Stomach (tissue), 9 donors: Measurements from ENCODE around the gene TMPRSS3. TPM values are rescaled to one million over a fixed set of nuclear protein-coding genes. Genes with fewer than 3 reads are reported as not detected.

ENCODE experiments used
- DNase-seq, 2 donors: peaks; one replicate each; pipeline versions ENCODE4 v3.0.0 to v3.0.0-alpha.2; 2013 to 2019
- H3K27ac ChIP-seq, 5 donors: fragments of 200-600 bp in 4 of 5; sonication (generic) in 4 of 5; one replicate each; pipeline ENCODE4 v1.5.1; 2013 to 2019; ENCODE audit warnings: mild to moderate bottlenecking in 1 of 5, moderate library complexity in 1 of 5
- H3K27me3 ChIP-seq, 3 donors: fragments of 200-600 bp; sonication (generic); one replicate each; pipeline ENCODE4 v1.5.1; 2017 to 2019; ENCODE audit warnings: mixed run types in 1 of 3
- H3K36me3 ChIP-seq, 4 donors: fragments of 200-600 bp; sonication (generic); 1 replicate in 3 of 4; 2 replicates in 1 of 4; pipeline ENCODE4 v1.5.1; 2016 to 2019
- H3K4me1 ChIP-seq, 4 donors: fragments of 200-600 bp; sonication (generic); one replicate each; pipeline ENCODE4 v1.5.1; 2016 to 2019
- H3K4me3 ChIP-seq, 4 donors: fragments of 200-600 bp; sonication (generic) in 3 of 4; one replicate each; pipeline ENCODE4 v1.5.1; 2016 to 2019; ENCODE audit warnings: mild to moderate bottlenecking in 1 of 4
- H3K9me3 ChIP-seq, 4 donors: fragments of 200-600 bp; sonication (generic); one replicate each; pipeline ENCODE4 v1.5.1; 2016 to 2019
- EP300 ChIP-seq: sonication (generic); formaldehyde crosslinking; IDR thresholded peaks from one replicate; pipeline ENCODE4 v1.6.1; 2017; ENCODE audit warnings: antibody characterized with exemption
- POLR2A ChIP-seq, 4 donors: fragments of 450-650 bp; IDR thresholded peaks; one replicate each; pipeline ENCODE4 v1.6.1; 2016; ENCODE audit warnings: antibody characterized with exemption in 4 of 4, control low read depth in 2 of 4, mild to moderate bottlenecking in 1 of 4, moderate library complexity in 1 of 4
- POLR2AphosphoS5 ChIP-seq, 3 donors: sonication (generic); formaldehyde crosslinking; IDR thresholded peaks; one replicate each; pipeline ENCODE4 v1.6.1; 2016; ENCODE audit warnings: antibody characterized with exemption in 3 of 3
- WGBS, 5 donors: extraction: QIAGEN DNeasy Blood & Tissue Kit in 3 of 5; methylation state at CpG; one replicate each; pipeline versions ENCODE4 v1.1.5 to v1.1.7; 2013 to 2018; 5-methylcytosine and 5-hydroxymethylcytosine counted together
- intact Hi-C: fragments of 100-400 bp; cut with DNase I; formaldehyde crosslinking; loops from one replicate; pipeline ENCODE4 v1.15.1; 2023; ENCODE audit warnings: low total_unique reads
- polyA plus RNA-seq, 3 donors: library from polyadenylated mRNA; stranded (reverse); fragments of 200-250 nt; gene quantifications; one replicate each; pipeline ENCODE4 v1.2.3, GENCODE V29; 2013
- total RNA-seq, 5 donors: library from RNA; depleted of rRNA; stranded (reverse); fragments of >200 nt; gene quantifications; one replicate each; pipeline versions ENCODE4 v1.1.0 to v1.2.3, GENCODE V29; 2014 to 2016
- TF ChIP-seq, protein P1 (sequence below), 7 experiments: fragments of 450-650 bp in 4 of 7; fragments of 200-600 bp in 3 of 7; sonication (generic) in 3 of 7; IDR thresholded peaks; one replicate each; pipeline ENCODE4 v1.5.1; 2016 to 2019; ENCODE audit warnings: antibody characterized with exemption in 7 of 7, control low read depth in 2 of 7, mild to moderate bottlenecking in 1 of 7
- donor health status: healthy with polysubstance abuse.
- donor health status: Bipolar disorder and iron deficiency.
- donor health status: healthy.

The TMPRSS3 gene
- total and polyA plus RNA-seq, 8 donors, result 0.45 to 37.9 (median 3.9) TPM; not detected in 1

DNA sequence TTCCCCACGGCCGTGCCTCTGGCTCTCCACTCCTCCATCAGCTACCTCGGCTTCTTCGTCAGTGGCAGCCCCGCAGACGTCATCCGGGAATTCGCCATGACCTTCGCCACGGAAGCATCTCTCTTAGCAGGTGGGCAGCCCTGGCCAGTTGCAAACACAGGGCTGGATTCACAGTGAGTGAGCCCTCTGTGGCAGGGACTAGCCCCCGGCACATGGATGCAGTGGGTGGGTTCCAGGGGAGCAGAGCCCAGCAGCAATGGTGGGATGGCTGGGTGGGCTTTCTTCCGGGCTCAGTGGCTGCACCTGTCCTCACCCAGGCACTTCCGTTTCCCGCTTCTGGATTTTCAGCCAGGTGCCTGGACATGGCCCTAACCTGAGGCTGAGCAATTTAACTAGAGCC lies 17.2 kb upstream of the TMPRSS3 start:
- H3K27ac ChIP-seq, result no peak overlapping the region
- H3K4me3 ChIP-seq, result no peak overlapping the region
- intact Hi-C loops, result no loop called here
- no peaks in the 10 kb centered on the region for H3K36me3 ChIP-seq
- H3K9me3 ChIP-seq, result no peaks in the 10 kb centered on the region
- DNase-seq, result no peak
- WGBS, 5 donors, result 78 to 91% (median 89%) methylated on average over 13 to 14 of the region's 14 CpGs
- peaks cover 0 to 44% (median 0%) of the 10 kb centered on the region in 3 donors for H3K27me3 ChIP-seq
- no peak for TF ChIP-seq EP300
- peaks cover 0 to 7% (median 2%) of the 10 kb centered on the region in 4 donors for H3K4me1 ChIP-seq

GRCh38 chr21:42412636-42412933 lies 16.7 kb upstream of the TMPRSS3 start:
- Histone ChIP-seq H3K4me3 (no peak overlapping the region), H3K36me3 (no peaks in the 10 kb centered on the region), H3K27ac (no peak overlapping the region), H3K4me1 (peaks cover 0 to 7% (median 2%) of the 10 kb centered on the region in 4 donors), H3K9me3 (no peaks in the 10 kb centered on the region), H3K27me3 (peaks cover 0 to 44% (median 0%) of the 10 kb centered on the region in 3 donors)
- WGBS, 5 donors, result 81 to 84% (median 82%) methylated on average over 5 of the region's 5 CpGs
- intact Hi-C loops, result no loop called here
- TF ChIP-seq POLR2AphosphoS5 (IDR thresholded peaks at IDR 0.05) (no peak), POLR2A (IDR thresholded peaks at IDR 0.05) (no peak), EP300 (no peak)
- TF ChIP-seq, protein P1, sequence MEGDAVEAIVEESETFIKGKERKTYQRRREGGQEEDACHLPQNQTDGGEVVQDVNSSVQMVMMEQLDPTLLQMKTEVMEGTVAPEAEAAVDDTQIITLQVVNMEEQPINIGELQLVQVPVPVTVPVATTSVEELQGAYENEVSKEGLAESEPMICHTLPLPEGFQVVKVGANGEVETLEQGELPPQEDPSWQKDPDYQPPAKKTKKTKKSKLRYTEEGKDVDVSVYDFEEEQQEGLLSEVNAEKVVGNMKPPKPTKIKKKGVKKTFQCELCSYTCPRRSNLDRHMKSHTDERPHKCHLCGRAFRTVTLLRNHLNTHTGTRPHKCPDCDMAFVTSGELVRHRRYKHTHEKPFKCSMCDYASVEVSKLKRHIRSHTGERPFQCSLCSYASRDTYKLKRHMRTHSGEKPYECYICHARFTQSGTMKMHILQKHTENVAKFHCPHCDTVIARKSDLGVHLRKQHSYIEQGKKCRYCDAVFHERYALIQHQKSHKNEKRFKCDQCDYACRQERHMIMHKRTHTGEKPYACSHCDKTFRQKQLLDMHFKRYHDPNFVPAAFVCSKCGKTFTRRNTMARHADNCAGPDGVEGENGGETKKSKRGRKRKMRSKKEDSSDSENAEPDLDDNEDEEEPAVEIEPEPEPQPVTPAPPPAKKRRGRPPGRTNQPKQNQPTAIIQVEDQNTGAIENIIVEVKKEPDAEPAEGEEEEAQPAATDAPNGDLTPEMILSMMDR (IDR thresholded peaks at IDR 0.05), result no peak
- no peak for DNase-seq

GRCh38 chr21:42411891-42412635 lies 16.2 kb upstream of the TMPRSS3 start:
- Histone ChIP-seq H3K9me3 (no peaks in the 10 kb centered on the region), H3K4me1 (peaks cover 0 to 7% (median 2%) of the 10 kb centered on the region in 4 donors), H3K27ac (no peak overlapping the region), H3K27me3 (peaks cover 0 to 48% (median 0%) of the 10 kb centered on the region in 3 donors), H3K4me3 (no peak overlapping the region), H3K36me3 (no peaks in the 10 kb centered on the region)
- DNase-seq, result no peak
- WGBS, 5 donors, result 56 to 75% (median 70%) methylated on average over 17 to 21 of the region's 21 CpGs
- intact Hi-C loops, result no loop called here
- TF ChIP-seq POLR2AphosphoS5 (IDR thresholded peaks at IDR 0.05) (no peak), EP300 (no peak), POLR2A (IDR thresholded peaks at IDR 0.05) (no peak)
- TF ChIP-seq, protein P1 (IDR thresholded peaks at IDR 0.05), result no peak

- Histone ChIP-seq H3K4me3 (no peak overlapping the region), H3K27ac (no peak overlapping the region), H3K9me3 (no peaks in the 10 kb centered on the region), H3K36me3 (no peaks in the 10 kb centered on the region), H3K4me1 (peaks cover 0 to 7% (median 2%) of the 10 kb centered on the region in 4 donors), H3K27me3 (peaks cover 0 to 48% (median 0%) of the 10 kb centered on the region in 3 donors)
- no peak for DNase-seq
- intact Hi-C loops, result no loop called here
- WGBS, 5 donors, result 51 to 67% (median 65%) methylated on average over 7 of the region's 7 CpGs
- TF ChIP-seq, protein P1 (IDR thresholded peaks at IDR 0.05), result no peak
- no peak for TF ChIP-seq POLR2A (IDR thresholded peaks at IDR 0.05)
- no peak for TF ChIP-seq EP300
- no peak for TF ChIP-seq POLR2AphosphoS5 (IDR thresholded peaks at IDR 0.05)
Observed at GRCh38 chr21:42411197-42411869, 15.5 kb upstream of the TMPRSS3 start.
